Peyer's patch (tissue), 4 donors: ENCODE data around the gene ELMOD3. TPM values are rescaled to one million over a fixed set of nuclear protein-coding genes. Genes with fewer than 3 reads are reported as not detected.
A peak's percentile ranks its signal among the peaks of the same experiment; 100 is the strongest.

Source experiments
- DNase-seq, 3 donors: peaks; one replicate each; pipeline ENCODE4 v3.0.0-alpha.2; 2017 to 2019
- H3K27ac ChIP-seq, 4 donors: fragments of 200-600 bp; sonication (generic); one replicate each; pipeline ENCODE4 v1.5.1; 2016 to 2019
- H3K27me3 ChIP-seq, 2 donors: fragments of 200-600 bp; sonication (generic); one replicate each; pipeline ENCODE4 v1.5.1; 2019
- H3K36me3 ChIP-seq, 3 donors: fragments of 200-600 bp; sonication (generic); one replicate each; pipeline ENCODE4 v1.5.1; 2016 to 2019
- H3K4me1 ChIP-seq, 4 donors: fragments of 200-600 bp; sonication (generic); one replicate each; pipeline ENCODE4 v1.5.1; 2016 to 2019
- H3K4me3 ChIP-seq, 4 donors: fragments of 200-600 bp; sonication (generic); 1 replicate in 3 of 4; 2 replicates in 1 of 4; pipeline ENCODE4 v1.5.1; 2016 to 2019; ENCODE audit warnings: mild to moderate bottlenecking in 1 of 4
- H3K9me3 ChIP-seq, 4 donors: fragments of 200-600 bp; sonication (generic); one replicate each; pipeline ENCODE4 v1.5.1; 2016 to 2019; ENCODE audit warnings: mild to moderate bottlenecking in 1 of 4
- POLR2A ChIP-seq, 2 donors: fragments of 450-650 bp; IDR thresholded peaks; one replicate each; pipeline ENCODE4 v1.5.1; 2017; ENCODE audit warnings: antibody characterized with exemption in 2 of 2, mild to moderate bottlenecking in 2 of 2, moderate library complexity in 2 of 2
- total RNA-seq, 4 donors: library from RNA; depleted of rRNA; stranded (reverse); fragments of >200 nt; gene quantifications; one replicate each; pipeline ENCODE4 v1.1.0, GENCODE V29; 2016
- TF ChIP-seq, protein P1 (sequence below), 6 experiments: fragments of 450-650 bp in 4 of 6; fragments of 200-600 bp in 2 of 6; sonication (generic) in 1 of 6; IDR thresholded peaks; one replicate each; pipeline ENCODE4 v1.5.1; 2017 to 2019; ENCODE audit warnings: antibody characterized with exemption in 6 of 6, mild to moderate bottlenecking in 3 of 6, moderate library complexity in 1 of 6

The ELMOD3 gene
- total RNA-seq, 4 donors from 2014 or later: 28.1 to 49.4 (median 45.8) TPM

DNA sequence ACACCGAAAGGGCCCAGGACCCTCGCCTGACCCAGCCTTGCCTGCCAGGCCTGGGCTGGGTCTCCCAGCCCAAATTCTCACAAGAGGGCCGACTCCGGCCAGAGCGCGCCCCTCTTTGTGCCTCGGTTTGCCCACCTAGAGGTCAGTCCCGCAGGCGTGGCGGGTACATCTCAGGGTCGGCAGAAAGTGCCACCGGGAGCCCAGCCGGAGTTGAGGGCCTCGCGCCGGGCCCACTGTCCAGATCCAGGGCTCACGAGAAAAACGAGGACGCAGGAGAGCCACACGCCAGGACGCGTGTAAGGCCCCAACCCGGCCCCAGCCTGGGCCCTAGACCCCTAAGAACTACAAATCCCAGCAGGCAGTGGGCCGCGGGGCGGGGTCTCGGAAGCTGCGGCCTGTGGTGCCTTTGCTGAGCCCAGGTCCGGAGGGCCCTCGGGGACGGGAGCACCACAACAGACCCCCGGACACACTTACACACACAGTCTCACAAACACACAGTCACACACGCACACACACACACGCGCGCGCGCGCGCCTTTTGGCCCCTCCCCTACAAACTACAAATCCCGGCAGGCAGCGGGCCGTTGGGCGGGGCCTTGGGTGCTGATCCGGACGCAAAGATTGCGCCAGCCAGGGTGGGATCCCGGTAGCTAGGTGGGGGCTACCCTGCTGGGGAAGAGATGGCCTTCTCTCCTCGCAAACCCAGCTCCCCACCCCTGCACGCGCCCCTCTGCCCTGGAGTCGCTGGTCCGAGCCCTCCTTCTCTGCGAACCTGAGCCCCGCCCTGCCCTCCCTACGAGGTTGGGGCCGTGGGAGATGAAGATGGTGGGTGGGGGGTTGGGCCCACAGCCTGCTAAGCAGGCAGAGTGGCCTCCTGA, 63.8 kb downstream of the ELMOD3 start, which contains the start of gene SH2D6:
Gene SH2D6 (plus strand): TSS at position 583 of the 877 bp plus-strand sequence. CDS start 10,752 bp downstream, outside the sequence.
- peak; percentile 85 to 93 (median 92) for DNase-seq
- Histone ChIP-seq H3K4me1 (peaks cover 0 to 49% (median 18%) of the 10 kb centered on the region in 4 donors), H3K9me3 (no peaks in the 10 kb centered on the region), H3K27me3 (no peaks in the 10 kb centered on the region), H3K27ac (peak within 1 kb of the TSS; percentile 82 to 93 (median 92)), H3K36me3 (no peaks in the 10 kb centered on the region), H3K4me3 (peak within 1 kb of the TSS; percentile 62 to 85 (median 74))
- TF ChIP-seq, protein P1, sequence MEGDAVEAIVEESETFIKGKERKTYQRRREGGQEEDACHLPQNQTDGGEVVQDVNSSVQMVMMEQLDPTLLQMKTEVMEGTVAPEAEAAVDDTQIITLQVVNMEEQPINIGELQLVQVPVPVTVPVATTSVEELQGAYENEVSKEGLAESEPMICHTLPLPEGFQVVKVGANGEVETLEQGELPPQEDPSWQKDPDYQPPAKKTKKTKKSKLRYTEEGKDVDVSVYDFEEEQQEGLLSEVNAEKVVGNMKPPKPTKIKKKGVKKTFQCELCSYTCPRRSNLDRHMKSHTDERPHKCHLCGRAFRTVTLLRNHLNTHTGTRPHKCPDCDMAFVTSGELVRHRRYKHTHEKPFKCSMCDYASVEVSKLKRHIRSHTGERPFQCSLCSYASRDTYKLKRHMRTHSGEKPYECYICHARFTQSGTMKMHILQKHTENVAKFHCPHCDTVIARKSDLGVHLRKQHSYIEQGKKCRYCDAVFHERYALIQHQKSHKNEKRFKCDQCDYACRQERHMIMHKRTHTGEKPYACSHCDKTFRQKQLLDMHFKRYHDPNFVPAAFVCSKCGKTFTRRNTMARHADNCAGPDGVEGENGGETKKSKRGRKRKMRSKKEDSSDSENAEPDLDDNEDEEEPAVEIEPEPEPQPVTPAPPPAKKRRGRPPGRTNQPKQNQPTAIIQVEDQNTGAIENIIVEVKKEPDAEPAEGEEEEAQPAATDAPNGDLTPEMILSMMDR (IDR thresholded peaks at IDR 0.05): no peak
- TF ChIP-seq POLR2A (IDR thresholded peaks at IDR 0.05): peak; percentile 38 to 69

DNA sequence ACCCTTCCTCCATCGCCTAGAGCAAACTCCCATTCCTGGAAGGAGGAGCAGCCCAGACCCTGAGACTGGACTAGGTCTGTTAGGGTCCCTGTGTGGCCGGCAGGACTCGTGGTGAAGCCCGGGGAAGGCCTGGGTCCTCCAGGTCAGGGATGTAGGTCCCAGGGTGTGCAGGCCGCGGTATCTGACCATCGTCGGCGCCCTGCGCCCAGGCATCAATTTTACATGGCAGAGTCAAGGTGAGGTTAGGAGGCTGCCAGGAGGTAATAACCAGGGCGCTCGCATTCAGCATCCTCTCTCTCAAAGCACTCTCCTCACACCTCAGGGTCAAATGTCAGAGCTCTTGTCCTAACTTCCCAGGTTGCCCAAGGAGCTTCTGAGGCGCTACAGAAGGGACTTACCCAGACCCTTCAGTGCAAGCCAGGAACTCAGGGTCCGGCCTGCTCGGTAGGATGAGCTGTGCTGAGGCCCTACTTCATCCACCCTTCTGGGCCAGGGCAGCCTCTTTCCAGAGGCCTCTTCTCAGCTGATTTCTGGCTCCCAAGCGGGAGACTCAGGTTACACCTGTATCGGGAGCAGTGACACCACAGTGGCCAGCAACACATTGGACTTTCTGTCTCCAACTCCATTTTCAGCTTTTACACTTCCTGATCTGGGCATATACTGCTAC, 64.6 kb downstream of the ELMOD3 start:
- Histone ChIP-seq H3K36me3 (no peaks in the 10 kb centered on the region), H3K4me1 (peaks cover 0 to 41% (median 18%) of the 10 kb centered on the region in 4 donors), H3K27ac (peak overlapping the region; percentile 82 to 93 (median 92)), H3K9me3 (no peaks in the 10 kb centered on the region), H3K27me3 (no peaks in the 10 kb centered on the region), H3K4me3 (peak overlapping the region; percentile 62 to 85 (median 74))
- TF ChIP-seq, protein P1 (IDR thresholded peaks at IDR 0.05): no peak
- TF ChIP-seq POLR2A (IDR thresholded peaks at IDR 0.05): no peak
- DNase-seq: no peak

DNA sequence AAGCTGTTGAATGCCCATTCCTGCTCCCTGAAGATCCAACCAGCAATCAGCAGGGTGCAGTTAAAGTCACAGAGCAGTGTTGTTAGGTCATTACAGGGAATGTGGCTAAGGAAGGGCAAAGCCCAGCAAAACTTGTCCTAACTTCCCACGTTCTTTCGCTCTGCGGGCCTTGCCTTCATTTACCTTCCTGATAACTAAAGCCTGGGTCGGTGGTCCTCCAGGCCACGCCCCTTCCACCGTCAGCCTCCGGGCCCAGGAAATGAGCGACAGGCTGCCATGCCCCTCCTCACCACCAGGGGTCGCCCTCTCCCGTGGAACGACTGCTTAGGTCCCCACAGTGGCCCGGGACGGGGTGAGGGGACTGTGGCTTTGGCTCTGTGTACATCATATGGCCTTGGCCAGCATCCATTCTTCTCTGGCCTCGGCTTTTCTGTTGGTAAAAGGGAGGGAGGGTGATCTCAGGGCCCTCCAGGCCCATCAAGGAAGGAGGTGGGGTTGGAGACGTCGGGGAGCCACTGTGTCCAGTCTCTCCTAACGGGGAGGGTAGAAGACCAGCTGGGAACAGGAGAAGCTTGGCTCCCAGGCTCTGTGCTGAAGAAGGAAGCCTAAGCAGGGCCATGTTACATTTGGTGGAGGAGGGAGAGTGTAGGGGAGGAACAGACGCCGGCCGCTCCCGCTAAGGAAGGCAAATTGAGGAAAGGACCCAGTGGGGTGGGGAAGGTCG, 66.1 kb downstream of the ELMOD3 start:
- H3K9me3 ChIP-seq: no peaks in the 10 kb centered on the region
- DNase-seq: peak; percentile 91 to 95 (median 92)
- no peaks in the 10 kb centered on the region for H3K27me3 ChIP-seq
- H3K27ac ChIP-seq: peak overlapping the region; percentile 52 to 92 (median 61)
- no peak for TF ChIP-seq POLR2A (IDR thresholded peaks at IDR 0.05)
- TF ChIP-seq, protein P1 (IDR thresholded peaks at IDR 0.05): peak; percentile 99 to 100 (median 100)
- H3K4me1 ChIP-seq: peaks cover 0 to 38% (median 18%) of the 10 kb centered on the region in 4 donors
- no peaks in the 10 kb centered on the region for H3K36me3 ChIP-seq
- H3K4me3 ChIP-seq: peak overlapping the region in 3 of 4 donors; percentile 15 to 35 (median 26)

DNA sequence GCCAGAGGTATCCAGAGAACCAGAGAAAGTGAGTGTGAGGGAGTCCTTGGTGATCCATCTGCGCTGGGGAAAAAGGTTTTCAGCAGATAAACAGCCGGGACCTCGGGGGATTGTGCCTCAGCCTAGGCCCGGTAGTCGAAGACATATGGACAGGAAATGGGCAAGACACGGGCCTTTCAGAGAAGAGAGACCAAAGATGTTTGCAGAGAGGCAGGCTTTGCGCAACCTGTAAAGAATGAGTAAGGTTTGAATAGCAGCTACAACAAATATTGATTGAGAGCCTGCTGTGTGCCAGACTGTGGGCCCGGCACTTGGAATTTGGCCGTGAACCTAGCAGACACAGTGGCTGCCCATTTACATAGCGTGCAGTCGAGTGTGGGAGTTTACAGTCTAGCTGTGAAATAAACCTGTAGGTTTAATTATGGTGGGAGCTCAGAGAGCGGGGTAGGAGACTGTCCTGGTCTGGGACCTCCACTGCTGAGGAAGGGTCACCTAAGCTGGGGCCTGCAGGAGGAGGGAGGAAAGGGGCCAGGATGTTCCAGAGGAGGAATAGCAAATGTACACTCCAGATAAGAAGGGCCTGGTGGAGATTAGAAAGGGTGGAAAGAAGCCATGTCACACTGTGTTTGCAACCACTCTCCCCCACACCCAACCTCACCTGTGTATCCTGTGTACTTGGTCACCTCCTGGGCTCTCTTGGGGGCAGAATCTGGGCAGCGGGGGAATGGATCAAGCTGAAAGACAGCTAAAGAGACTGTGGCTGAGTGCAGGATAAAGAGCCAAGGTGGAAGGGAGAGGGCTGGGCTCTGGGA, 66.9 kb downstream of the ELMOD3 start:
- Histone ChIP-seq H3K4me1 (peaks cover 0 to 38% (median 18%) of the 10 kb centered on the region in 4 donors), H3K9me3 (no peaks in the 10 kb centered on the region), H3K36me3 (no peaks in the 10 kb centered on the region), H3K27ac (peak overlapping the region; percentile 52 to 92 (median 61)), H3K4me3 (no peak overlapping the region), H3K27me3 (no peaks in the 10 kb centered on the region)
- TF ChIP-seq, protein P1 (IDR thresholded peaks at IDR 0.05): no peak
- no peak for TF ChIP-seq POLR2A (IDR thresholded peaks at IDR 0.05)
- DNase-seq: peak in 1 of 3 donors; percentile 69
